OCI-LY3 (cell line): ENCODE results near the gene KAZN.

Experiments used
- H2AFZ ChIP-seq: fragments of 200-600, 300-600 bp; shearing (Covaris generic); 2 replicates; pipeline ENCODE4 v1.6.0; 2014; ENCODE audit warnings: antibody characterized with exemption, low read depth, low read length
- H3K27ac ChIP-seq: fragments of 200-600, 300-600 bp; sonication (generic); 2 replicates; pipeline ENCODE4 v1.5.1; 2014; ENCODE audit warnings: mild to moderate bottlenecking, low read length, moderate library complexity, mixed read lengths
- H3K27me3 ChIP-seq: fragments of 200-600, 300-600 bp; sonication (generic); 2 replicates; pipeline ENCODE4 v1.6.1; 2014; ENCODE audit warnings: low read depth, low read length, mixed read lengths
- H3K36me3 ChIP-seq: fragments of 200-600, 300-600 bp; sonication (generic); replicated peaks from 2 replicates; pipeline ENCODE3; 2014; ENCODE audit warnings: low read depth, low read length, mixed read lengths
- H3K4me1 ChIP-seq: fragments of 300-600, 200-600 bp; sonication (generic); 2 replicates; pipeline ENCODE4 v1.6.1; 2014; ENCODE audit warnings: low read length, mixed read lengths
- H3K4me2 ChIP-seq: fragments of 200-600, 300-600 bp; sonication (generic); 2 replicates; pipeline ENCODE4 v1.6.1; 2014; ENCODE audit warnings: low read length, mixed read lengths
- H3K4me3 ChIP-seq: fragments of 300-600, 200-600 bp; sonication (generic); 2 replicates; pipeline ENCODE4 v1.5.1; 2014; ENCODE audit warnings: antibody characterized with exemption, mild to moderate bottlenecking, low read length, moderate library complexity
- H3K79me2 ChIP-seq: fragments of 300-600, 200-600 bp; shearing (Covaris generic); 2 replicates; pipeline ENCODE4 v1.6.1; 2014; ENCODE audit warnings: mild to moderate bottlenecking, low read length, mixed read lengths
- H3K9ac ChIP-seq: fragments of 300-600, 200-600 bp; shearing (Covaris generic); 2 replicates; pipeline ENCODE4 v1.6.0; 2014; ENCODE audit warnings: mild to moderate bottlenecking, low read length, moderate library complexity
- H3K9me3 ChIP-seq: fragments of 200-600, 300-600 bp; shearing (Covaris generic); 2 replicates; pipeline ENCODE4 v1.6.1; 2014; ENCODE audit warnings: low read length, mixed read lengths; ENCODE audit not compliant: insufficient read depth
- H4K20me1 ChIP-seq: fragments of 200-600, 300-600 bp; sonication (generic); 2 replicates; pipeline ENCODE4 v1.6.1; 2016; ENCODE audit warnings: low read length, mixed read lengths; ENCODE audit not compliant: insufficient read depth
- CTCF ChIP-seq: fragments of 200-600, 300-600 bp; sonication (generic); IDR thresholded peaks from 2 replicates; pipeline ENCODE4 v1.5.1; 2014; ENCODE audit warnings: antibody characterized with exemption, low read length, low read depth
- EZH2phosphoT487 ChIP-seq: fragments of 200-600 bp; shearing (Covaris generic); IDR thresholded peaks from 2 replicates; pipeline ENCODE4 v1.6.1; 2018; ENCODE audit warnings: antibody characterized with exemption, mixed run types, low read depth

The KAZN gene

GRCh38 chr1:15118579-15118978, 520.1 kb downstream of the KAZN start:
- H3K4me3 ChIP-seq, result no peak overlapping the region
- no peaks in the 10 kb centered on the region for H3K79me2 ChIP-seq
- no peaks in the 10 kb centered on the region for H3K27me3 ChIP-seq
- H3K9me3 ChIP-seq, result no peaks in the 10 kb centered on the region
- no peak overlapping the region for H2AFZ ChIP-seq
- H3K36me3 ChIP-seq, result no peaks in the 10 kb centered on the region
- no peak overlapping the region for H3K27ac ChIP-seq
- no peaks in the 10 kb centered on the region for H3K4me1 ChIP-seq
- no peak for TF ChIP-seq CTCF
- no peak for TF ChIP-seq EZH2phosphoT487
- no peaks in the 10 kb centered on the region for H4K20me1 ChIP-seq
- H3K4me2 ChIP-seq, result no peak overlapping the region
- no peak overlapping the region for H3K9ac ChIP-seq

DNA sequence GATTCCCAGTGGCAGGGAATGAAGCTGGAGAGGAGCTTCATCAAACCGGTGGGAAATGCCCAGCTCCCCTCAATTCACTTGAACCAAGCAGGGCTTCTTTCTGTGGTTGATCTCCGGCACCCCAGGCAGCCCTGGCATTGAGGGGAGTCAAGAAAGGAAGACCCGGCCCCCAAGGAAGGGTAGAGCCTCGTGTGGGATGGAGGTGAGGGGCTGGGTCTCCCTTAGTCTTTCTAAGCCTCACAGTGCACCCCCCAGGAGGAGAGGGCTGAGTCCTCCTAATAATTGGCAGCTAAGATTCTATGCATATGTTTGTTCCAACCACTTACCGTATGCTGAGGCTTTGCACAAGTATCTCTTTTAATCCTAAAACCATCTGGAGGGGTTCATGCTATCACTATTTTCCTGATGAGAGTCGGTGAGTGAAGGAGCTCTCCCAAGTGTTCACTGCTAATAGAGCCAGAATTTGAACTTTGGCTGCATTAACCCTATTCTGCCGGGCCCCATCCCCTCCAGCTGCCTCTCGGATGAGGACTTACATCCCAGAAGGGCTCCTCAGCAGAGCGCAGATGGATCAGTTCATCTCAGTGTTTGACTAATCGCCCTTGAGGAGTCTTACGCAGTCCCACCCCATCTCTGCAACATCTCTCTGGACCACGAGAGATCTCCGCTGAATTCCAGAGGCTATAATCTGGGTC, 521.9 kb downstream of the KAZN start:
- no peak overlapping the region for H2AFZ ChIP-seq
- H3K36me3 ChIP-seq, result no peaks in the 10 kb centered on the region
- TF ChIP-seq CTCF, result no peak
- TF ChIP-seq EZH2phosphoT487, result no peak
- no peak overlapping the region for H3K4me2 ChIP-seq
- no peaks in the 10 kb centered on the region for H4K20me1 ChIP-seq
- H3K79me2 ChIP-seq, result no peaks in the 10 kb centered on the region
- H3K4me1 ChIP-seq, result no peaks in the 10 kb centered on the region
- no peaks in the 10 kb centered on the region for H3K9me3 ChIP-seq
- no peak overlapping the region for H3K4me3 ChIP-seq
- H3K27me3 ChIP-seq, result no peaks in the 10 kb centered on the region
- no peak overlapping the region for H3K9ac ChIP-seq
- no peak overlapping the region for H3K27ac ChIP-seq

GRCh38 chr1:15122331-15122730, 523.8 kb downstream of the KAZN start:
- Histone ChIP-seq H3K27me3 (no peaks in the 10 kb centered on the region), H3K36me3 (no peaks in the 10 kb centered on the region), H3K9me3 (no peaks in the 10 kb centered on the region), H2AFZ (no peak overlapping the region), H3K4me2 (no peak overlapping the region), H4K20me1 (no peaks in the 10 kb centered on the region), H3K4me1 (no peaks in the 10 kb centered on the region), H3K9ac (no peak overlapping the region), H3K79me2 (no peaks in the 10 kb centered on the region), H3K27ac (no peak overlapping the region), H3K4me3 (no peak overlapping the region)
- TF ChIP-seq EZH2phosphoT487, result no peak
- TF ChIP-seq CTCF, result no peak

- no peaks in the 10 kb centered on the region for H3K27me3 ChIP-seq
- TF ChIP-seq CTCF, result no peak
- no peak for TF ChIP-seq EZH2phosphoT487
- no peaks in the 10 kb centered on the region for H3K4me1 ChIP-seq
- H3K9ac ChIP-seq, result no peak overlapping the region
- no peak overlapping the region for H3K4me2 ChIP-seq
- H2AFZ ChIP-seq, result no peak overlapping the region
- H4K20me1 ChIP-seq, result no peaks in the 10 kb centered on the region
- H3K9me3 ChIP-seq, result no peaks in the 10 kb centered on the region
- H3K27ac ChIP-seq, result no peak overlapping the region
- H3K36me3 ChIP-seq, result no peaks in the 10 kb centered on the region
- no peaks in the 10 kb centered on the region for H3K79me2 ChIP-seq
- H3K4me3 ChIP-seq, result no peak overlapping the region
Measured at GRCh38 chr1:15123270-15123669, 524.8 kb downstream of the KAZN start.
